GM10248 (cell line): ENCODE data around the gene SYNE4.
A peak's percentile ranks its signal among the peaks of the same experiment; 100 is the strongest.
"Not testable (repeated sequence)": the region's sequence is repeated elsewhere in the genome, so short reads cannot be mapped to it uniquely, and the experiment has no call there.

Experiments used
- CTCF ChIA-PET: fragments of 300-600 bp; sonication (Branson Sonifier 250); formaldehyde crosslinking; extraction: SDS; loops from one replicate; lab custom pipeline; 2021; ENCODE audit warnings: antibody characterized with exemption; lab: Yijun Ruan, JAX
- POLR2A ChIA-PET: fragments of 350-650 bp; sonication (Branson Sonifier 250); formaldehyde crosslinking; extraction: SDS; loops from one replicate; lab custom pipeline; 2020; ENCODE audit warnings: antibody characterized with exemption; lab: Yijun Ruan, JAX
- DNase-seq: peaks from one replicate; pipeline ENCODE4 v3.0.0; 2012; ENCODE audit errors: extremely low spot score
- TF ChIP-seq, protein P1 (sequence below): IDR thresholded peaks from 2 replicates; pipeline ENCODE4 v1.5.1; 2012; ENCODE audit warnings: mild to moderate bottlenecking, low read depth; ENCODE audit errors: extremely low read depth, missing control alignments, control extremely low read depth

Gene SYNE4

DNA sequence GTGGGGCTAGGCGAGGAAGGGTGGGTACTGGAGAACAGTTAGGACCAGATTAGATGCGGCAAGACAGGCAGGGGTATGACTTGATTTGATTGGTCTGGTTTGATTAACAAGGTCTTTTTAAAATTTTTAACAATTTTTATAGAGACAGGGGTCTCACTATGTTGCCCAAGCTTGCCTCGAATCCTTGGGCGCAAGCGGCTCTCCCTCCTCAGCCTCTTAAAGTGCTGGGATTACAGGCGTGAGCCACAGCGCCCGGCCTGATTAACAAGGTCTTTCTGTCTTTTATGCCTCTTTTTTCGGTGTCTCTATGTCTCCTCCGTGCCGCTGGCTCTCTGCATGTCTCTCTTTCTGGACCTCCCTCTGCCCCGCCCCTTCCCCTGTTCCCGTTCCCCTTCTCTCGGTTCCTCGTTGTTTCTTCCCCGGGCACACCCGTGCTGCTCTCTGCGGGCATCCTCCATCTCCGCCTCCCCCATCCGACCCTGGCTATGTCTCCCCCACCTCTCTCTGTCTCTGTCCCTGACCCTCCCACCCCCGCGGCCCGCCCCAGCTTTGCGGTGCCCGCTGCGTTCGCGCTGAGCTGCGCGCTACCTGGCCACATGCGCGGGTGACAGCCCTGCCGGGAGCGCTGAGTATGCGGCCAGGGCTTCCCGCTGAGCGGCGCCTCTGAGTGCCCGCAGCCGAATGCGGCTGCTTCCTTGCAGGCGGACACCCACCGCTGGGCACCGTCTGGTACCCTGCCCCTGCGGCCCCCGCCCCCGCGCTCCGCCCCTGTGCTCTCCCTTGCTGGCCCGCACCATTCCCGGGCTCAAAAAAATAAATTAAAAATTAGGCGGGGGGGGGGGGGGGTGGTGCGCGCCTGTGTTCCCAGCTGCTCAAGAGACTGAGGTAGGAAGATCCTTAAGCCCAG is 21.7 kb downstream of the SYNE4 start:
- TF ChIP-seq, protein P1, sequence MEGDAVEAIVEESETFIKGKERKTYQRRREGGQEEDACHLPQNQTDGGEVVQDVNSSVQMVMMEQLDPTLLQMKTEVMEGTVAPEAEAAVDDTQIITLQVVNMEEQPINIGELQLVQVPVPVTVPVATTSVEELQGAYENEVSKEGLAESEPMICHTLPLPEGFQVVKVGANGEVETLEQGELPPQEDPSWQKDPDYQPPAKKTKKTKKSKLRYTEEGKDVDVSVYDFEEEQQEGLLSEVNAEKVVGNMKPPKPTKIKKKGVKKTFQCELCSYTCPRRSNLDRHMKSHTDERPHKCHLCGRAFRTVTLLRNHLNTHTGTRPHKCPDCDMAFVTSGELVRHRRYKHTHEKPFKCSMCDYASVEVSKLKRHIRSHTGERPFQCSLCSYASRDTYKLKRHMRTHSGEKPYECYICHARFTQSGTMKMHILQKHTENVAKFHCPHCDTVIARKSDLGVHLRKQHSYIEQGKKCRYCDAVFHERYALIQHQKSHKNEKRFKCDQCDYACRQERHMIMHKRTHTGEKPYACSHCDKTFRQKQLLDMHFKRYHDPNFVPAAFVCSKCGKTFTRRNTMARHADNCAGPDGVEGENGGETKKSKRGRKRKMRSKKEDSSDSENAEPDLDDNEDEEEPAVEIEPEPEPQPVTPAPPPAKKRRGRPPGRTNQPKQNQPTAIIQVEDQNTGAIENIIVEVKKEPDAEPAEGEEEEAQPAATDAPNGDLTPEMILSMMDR, result no peak
- ChIA-PET CTCF (interaction anchor here (1.0 to 1.3 kb wide), 2 partner anchors 10 to 19 kb away, joined by 3 to 4 read pairs; no protein-coding TSS in a partner anchor), POLR2A (no interaction called here)
- DNase-seq, result peak; percentile 56

DNA sequence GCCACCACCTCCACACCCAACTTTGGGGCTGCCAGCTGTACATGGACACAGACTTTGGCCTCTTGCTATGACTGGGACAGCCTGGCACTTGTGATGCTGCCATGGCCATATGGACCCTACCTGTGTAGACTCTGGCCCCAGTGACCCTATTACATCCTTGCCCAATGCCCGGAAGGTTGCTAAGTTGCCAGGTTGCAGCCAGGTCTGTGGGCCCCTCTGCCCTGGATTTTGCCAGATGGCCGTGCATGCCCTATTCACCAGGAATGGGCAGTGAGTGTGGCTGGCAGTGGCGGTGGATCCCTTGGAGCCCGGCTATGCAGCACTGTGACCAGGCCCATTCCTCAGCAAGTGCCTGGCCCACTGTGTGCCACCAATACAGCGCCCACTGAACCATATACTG is 22.5 kb downstream of the SYNE4 start:
- ChIA-PET POLR2A (no interaction called here), CTCF (interaction anchor here (1.0 to 1.3 kb wide), 2 partner anchors 9 to 18 kb away, joined by 3 to 4 read pairs; no protein-coding TSS in a partner anchor)
- DNase-seq, result no peak
- TF ChIP-seq, protein P1, result no peak

DNA sequence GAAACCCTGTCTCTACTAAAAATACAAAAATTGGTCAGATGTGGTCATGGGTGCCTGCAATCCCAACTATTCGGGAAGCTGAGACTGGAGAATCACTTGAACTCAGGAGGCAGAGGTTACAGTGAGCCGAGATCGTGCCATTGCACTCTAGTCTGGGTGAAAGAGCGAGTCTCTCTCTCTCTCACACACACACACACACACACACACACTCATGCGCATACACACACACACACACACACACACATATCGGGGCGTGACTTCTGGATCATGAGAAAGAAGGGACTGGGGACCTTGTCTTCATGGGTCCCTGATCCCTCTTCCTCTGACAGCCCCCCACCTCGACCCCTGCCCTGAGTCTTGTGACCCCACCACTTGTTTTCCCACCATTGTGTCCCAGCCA is 25.4 kb downstream of the SYNE4 start:
- DNase-seq, result no peak
- TF ChIP-seq, protein P1, result no peak
- POLR2A ChIA-PET, result no interaction called here
- CTCF ChIA-PET, result no interaction called here

DNA sequence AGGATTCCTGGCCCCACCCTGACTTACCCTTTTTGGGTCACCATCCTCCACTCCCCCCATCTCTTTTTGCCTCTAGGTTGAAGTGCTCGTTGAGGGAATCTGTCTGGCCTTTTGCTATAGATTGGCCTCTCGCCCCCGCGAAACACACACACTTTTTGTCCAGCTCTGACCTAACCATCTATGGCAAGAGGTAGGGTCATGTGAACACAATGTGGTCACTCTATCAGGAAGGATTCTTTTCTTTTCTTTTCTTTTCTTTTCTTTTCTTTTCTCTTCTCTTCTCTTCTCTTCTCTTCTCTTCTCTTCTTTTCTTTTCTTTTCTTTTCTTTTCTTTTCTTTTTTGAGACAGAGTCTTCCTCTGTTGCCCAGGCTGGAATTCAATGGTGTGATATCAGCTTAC is 27.6 kb downstream of the SYNE4 start:
- CTCF ChIA-PET, POLR2A ChIA-PET, DNase-seq: not testable (repeated sequence)

DNA sequence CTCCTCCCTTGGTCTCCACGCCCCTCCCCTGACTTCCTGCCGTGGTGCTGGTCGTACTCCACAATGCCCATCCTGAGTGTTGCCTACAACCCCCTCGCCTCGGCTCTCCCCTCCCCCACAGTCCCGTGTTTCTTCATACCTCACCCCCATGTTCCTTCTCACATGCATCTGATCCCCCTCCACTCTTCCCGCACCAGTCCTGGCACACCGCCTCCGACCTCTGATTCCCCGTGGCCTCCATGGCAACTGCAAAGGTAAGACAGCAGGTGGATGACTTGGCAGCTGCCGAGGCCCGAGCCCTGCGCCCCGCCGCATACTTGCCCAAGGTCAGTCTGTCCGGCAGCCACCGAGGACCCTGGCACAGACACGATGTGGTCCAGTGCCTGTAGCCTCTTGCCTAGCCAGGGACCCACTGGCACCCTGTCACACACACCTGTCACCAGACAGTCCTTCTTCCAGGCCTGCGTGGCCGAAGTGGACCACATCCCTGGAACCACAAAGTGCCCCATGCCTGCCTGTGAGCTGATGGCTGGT is 29.7 kb downstream of the SYNE4 start:
- CTCF ChIA-PET, result no interaction called here
- DNase-seq, result no peak
- TF ChIP-seq, protein P1, result no peak
- POLR2A ChIA-PET, result no interaction called here

DNA sequence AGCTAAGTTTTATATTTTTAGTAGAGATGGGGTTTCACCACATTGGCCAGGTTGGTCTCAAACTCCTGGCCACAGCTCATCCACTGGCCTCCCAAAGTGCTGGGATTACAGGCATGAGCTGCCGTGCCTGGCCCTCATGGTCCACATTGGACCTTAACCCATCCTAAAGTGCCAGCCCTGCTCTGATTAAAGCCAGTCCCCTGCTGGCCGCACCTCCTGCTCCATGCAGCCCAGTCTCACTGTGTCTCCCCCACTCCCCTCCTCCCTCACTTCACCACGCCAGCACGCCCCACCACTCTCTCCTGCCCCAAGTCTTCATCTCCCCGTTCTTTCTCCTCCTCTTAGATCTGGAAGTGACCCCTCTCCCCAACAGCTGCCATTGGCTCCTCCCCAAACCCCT is 30.3 kb downstream of the SYNE4 start:
- TF ChIP-seq, protein P1, result no peak
- DNase-seq, result no peak
- ChIA-PET POLR2A (no interaction called here), CTCF (no interaction called here)

DNA sequence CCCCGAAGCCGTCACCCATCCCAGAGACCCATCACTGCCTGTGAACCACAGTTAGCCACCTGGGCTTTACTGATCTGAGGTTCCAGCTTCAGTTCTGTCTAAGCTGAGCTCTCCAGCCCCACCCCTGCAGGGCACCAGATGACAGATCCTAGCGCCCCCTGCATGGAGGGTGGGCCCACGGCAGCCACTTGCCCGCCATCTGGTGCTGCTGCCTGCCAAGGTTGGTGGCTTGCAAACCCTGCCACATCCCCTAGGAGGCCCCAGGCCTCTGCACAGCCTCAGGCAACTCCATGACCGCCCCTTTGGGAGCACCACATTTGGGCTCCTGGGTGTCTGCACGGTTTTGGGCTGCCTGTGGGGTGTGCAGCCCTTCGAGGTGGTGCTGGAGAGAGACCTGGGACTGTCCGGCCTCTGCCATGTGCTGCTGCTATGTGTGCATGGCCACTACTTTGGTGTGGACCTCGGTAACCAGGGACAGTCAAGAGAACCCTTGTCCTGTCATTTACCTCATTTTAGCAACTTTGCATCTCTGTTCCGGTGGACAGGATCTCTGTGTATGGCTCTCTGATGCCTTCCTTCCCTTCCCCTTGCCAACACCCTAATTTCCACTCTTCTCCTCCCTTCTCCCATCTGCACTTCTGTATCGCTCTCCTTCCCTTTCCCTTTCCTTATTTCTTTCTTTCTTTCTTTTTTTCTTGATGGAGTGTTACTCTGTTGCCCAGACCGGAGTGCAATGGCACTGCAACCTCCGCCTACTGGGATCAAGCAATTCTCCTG is 31.0 kb downstream of the SYNE4 start:
- TF ChIP-seq, protein P1, result peak; percentile 18
- ChIA-PET CTCF (interaction anchor here (1.1 kb wide), 1 partner anchor 9 kb away, joined by 3 read pairs; no protein-coding TSS in a partner anchor), POLR2A (no interaction called here)
- DNase-seq, result no peak
